Breast epithelium (tissue), 3 donors: Measurements from ENCODE around the gene MACROH2A2.

ENCODE experiments used
- CTCF ChIP-seq, 3 donors: fragments of 450-650 bp; IDR thresholded peaks; one replicate each; pipeline ENCODE4 v1.5.1; 2016 to 2017; ENCODE audit warnings: antibody characterized with exemption in 3 of 3, mild to moderate bottlenecking in 3 of 3, moderate library complexity in 3 of 3
- POLR2A ChIP-seq: fragments of 450-650 bp; IDR thresholded peaks from one replicate; pipeline ENCODE4 v1.6.1; 2016; ENCODE audit warnings: antibody characterized with exemption, mild to moderate bottlenecking, moderate library complexity
- POLR2AphosphoS5 ChIP-seq, 3 donors: sonication (generic); formaldehyde crosslinking; IDR thresholded peaks; one replicate each; pipeline ENCODE4 v1.6.1; 2017; ENCODE audit warnings: antibody characterized with exemption in 3 of 3

- no peak for TF ChIP-seq CTCF (IDR thresholded peaks at IDR 0.05)
- TF ChIP-seq POLR2AphosphoS5 (IDR thresholded peaks at IDR 0.05) = no peak
- TF ChIP-seq POLR2A = no peak
Observed at GRCh38 chr10:70078329-70078728, 25.7 kb downstream of the MACROH2A2 start.
